Stimulated activated CD4-positive, alpha-beta T cell treated with anti-CD3 and anti-CD28 coated beads, Interleukin-2, amount 100 ng/mL, for 24 hours (primary cell): Measurements from ENCODE around the gene NEK8.

Experiments
- DNase-seq, 2 donors: peaks; one replicate each; pipeline ENCODE4 v3.0.0-alpha.2; 2020

Gene NEK8

GRCh38 chr17:28728364-28729200, at the start of gene NEK8:
NEK8 (plus strand) TSS chr17:28728788; CDS start chr17:28728814, 26 bp downstream.
- peak; percentile 99 for DNase-seq

GRCh38 chr17:28682655-28683054, 45.9 kb upstream of the NEK8 start:
- DNase-seq = no peak

GRCh38 chr17:28684963-28685362, 43.6 kb upstream of the NEK8 start:
- no peak for DNase-seq

- DNase-seq = no peak
These were observed 43.2 kb upstream of the NEK8 start for GRCh38 chr17:28685366-28685765.

GRCh38 chr17:28686296-28686695, 42.3 kb upstream of the NEK8 start:
- DNase-seq = no peak

- DNase-seq = no peak
These were observed 40.1 kb upstream of the NEK8 start for GRCh38 chr17:28688481-28688880.

- DNase-seq = no peak
These were observed 39.6 kb upstream of the NEK8 start for GRCh38 chr17:28689011-28689410.

- DNase-seq = no peak
These were observed 34.7 kb upstream of the NEK8 start for GRCh38 chr17:28693869-28694268.

- DNase-seq = peak in 1 of 2 donors; percentile 22
These were observed 30.2 kb upstream of the NEK8 start for GRCh38 chr17:28698253-28698941.

GRCh38 chr17:28700278-28700677, 28.3 kb upstream of the NEK8 start:
- DNase-seq = no peak

GRCh38 chr17:28700830-28701492, 27.6 kb upstream of the NEK8 start:
- no peak for DNase-seq

- no peak for DNase-seq
These were observed 26.4 kb upstream of the NEK8 start for GRCh38 chr17:28702026-28702751.

- no peak for DNase-seq
These were observed 25.8 kb upstream of the NEK8 start for GRCh38 chr17:28702752-28703150.

- DNase-seq = no peak
These were observed 24.9 kb upstream of the NEK8 start for GRCh38 chr17:28703552-28704218.

GRCh38 chr17:28704219-28704858, 24.2 kb upstream of the NEK8 start:
- no peak for DNase-seq

- no peak for DNase-seq
These were observed 23.4 kb upstream of the NEK8 start for GRCh38 chr17:28705074-28705659.

- no peak for DNase-seq
These were observed 22.8 kb upstream of the NEK8 start for GRCh38 chr17:28705728-28706334.

- DNase-seq = no peak
These were observed 21.9 kb upstream of the NEK8 start for GRCh38 chr17:28706471-28707338.

GRCh38 chr17:28707339-28707720, 21.3 kb upstream of the NEK8 start:
- DNase-seq = no peak
